GM12873 (cell line): Measurements from ENCODE around the gene NFKBIL1.

Experiments used
- TF ChIP-seq, protein P1 (sequence below): IDR thresholded peaks from 2 replicates; pipeline ENCODE4 v1.5.1; 2012; ENCODE audit warnings: low read depth, mild to moderate bottlenecking, moderate library complexity, low read length, control low read depth; ENCODE audit not compliant: insufficient read depth; ENCODE audit errors: missing control alignments

The NFKBIL1 gene

GRCh38 chr6:31541059-31541657 lies 6.2 kb upstream of the NFKBIL1 start:
- TF ChIP-seq, protein P1, sequence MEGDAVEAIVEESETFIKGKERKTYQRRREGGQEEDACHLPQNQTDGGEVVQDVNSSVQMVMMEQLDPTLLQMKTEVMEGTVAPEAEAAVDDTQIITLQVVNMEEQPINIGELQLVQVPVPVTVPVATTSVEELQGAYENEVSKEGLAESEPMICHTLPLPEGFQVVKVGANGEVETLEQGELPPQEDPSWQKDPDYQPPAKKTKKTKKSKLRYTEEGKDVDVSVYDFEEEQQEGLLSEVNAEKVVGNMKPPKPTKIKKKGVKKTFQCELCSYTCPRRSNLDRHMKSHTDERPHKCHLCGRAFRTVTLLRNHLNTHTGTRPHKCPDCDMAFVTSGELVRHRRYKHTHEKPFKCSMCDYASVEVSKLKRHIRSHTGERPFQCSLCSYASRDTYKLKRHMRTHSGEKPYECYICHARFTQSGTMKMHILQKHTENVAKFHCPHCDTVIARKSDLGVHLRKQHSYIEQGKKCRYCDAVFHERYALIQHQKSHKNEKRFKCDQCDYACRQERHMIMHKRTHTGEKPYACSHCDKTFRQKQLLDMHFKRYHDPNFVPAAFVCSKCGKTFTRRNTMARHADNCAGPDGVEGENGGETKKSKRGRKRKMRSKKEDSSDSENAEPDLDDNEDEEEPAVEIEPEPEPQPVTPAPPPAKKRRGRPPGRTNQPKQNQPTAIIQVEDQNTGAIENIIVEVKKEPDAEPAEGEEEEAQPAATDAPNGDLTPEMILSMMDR = no peak

DNA sequence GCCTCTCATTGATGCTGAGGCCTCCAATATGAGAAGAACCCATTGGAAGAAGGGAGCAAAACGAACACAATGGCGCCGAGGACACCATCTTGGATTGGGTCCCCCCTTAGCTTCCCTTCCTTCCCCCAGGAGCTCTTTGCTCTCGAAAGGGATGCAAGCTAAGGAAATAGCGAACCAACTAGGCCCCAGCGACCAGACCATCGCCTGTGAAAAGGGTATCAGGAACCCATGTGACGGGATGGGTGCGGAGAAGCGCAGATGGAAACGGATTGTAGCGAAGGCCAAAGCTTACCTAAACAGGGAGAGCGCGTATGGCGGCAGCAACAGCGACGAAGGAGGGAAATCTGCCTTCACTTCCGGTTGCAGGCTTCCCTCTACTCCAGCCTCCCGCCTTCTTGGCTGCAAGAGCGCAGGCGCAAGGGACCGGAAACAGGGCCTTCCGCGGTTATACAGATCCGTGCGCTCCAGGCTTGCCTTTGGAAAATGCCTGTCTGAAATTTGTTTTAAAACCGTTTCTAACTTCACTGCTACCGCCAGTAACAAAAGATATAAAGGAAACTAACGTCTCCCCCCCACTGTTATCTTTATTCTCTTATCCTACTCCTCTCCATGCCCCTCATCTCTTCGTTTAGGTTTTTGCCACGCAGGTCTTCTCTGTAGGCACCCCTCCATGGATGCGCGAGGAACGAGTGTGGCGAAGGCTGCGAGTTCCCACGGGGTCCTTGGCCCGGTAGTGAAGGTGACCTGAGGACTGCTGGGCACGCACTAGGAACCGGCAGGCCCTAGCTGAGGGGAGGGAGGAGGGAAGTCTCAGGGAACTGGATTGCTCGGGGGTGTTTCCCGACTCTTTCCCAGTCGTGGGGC lies 5.5 kb upstream of the NFKBIL1 start, which contains the start of gene DDX39B:
TSS of gene DDX39B (minus strand) at position 346 of the 864 bp plus-strand sequence. CDS start 1,471 bp downstream, outside the sequence.
- TF ChIP-seq, protein P1 = no peak

- TF ChIP-seq, protein P1 = no peak
Observed at GRCh38 chr6:31543639-31544038, 3.8 kb upstream of the NFKBIL1 start.

GRCh38 chr6:31544676-31545075 lies 2.7 kb upstream of the NFKBIL1 start:
- TF ChIP-seq, protein P1 = no peak

DNA sequence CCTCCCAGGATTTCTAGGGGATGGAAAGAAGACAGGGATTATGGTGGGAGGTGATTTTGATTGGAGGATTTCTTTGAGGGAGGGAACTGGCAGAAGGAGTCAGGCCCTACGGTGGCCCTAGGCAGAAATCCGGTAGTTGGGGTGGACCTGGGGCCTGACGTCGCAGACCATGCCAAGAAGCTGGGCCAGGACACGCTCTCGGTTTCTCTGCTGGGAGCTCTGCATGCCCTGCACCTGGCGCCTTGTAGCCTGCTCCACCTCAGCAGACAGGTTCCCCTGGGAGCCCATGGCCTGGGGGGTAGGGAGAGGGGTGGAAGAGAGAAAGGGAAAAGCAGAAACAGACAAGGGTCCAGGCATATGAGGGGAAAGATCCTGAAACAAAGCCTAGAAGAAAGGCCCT lies 2.1 kb upstream of the NFKBIL1 start:
- TF ChIP-seq, protein P1 = no peak

- TF ChIP-seq, protein P1 = peak; percentile 96
Observed at GRCh38 chr6:31546339-31546957, 960 bp upstream of the NFKBIL1 start, which contains the start of gene ATP6V1G2. ATP6V1G2 (minus strand) TSS chr6:31546608; CDS start chr6:31546559, 49 bp downstream.
